ENCODE results near the gene TSEN54.

GRCh38 chr17:75559958-75560533 lies 43.7 kb downstream of the TSEN54 start:
- TF ChIP-seq CTCF (IDR thresholded peaks at IDR 0.05 in 4 of 5, conservative IDR thresholded peaks at IDR 0.05 in 1 of 5) (no peak), POLR2A (IDR thresholded peaks at IDR 0.05) (no peak)

Measured in gastrocnemius medialis (tissue), 4 donors.